Testis (tissue), 3 donors: ENCODE data around the gene SNX8. TPM values are rescaled to one million over a fixed set of nuclear protein-coding genes. Genes with fewer than 3 reads are reported as not detected.
A peak's percentile ranks its signal among the peaks of the same experiment; 100 is the strongest.

Experiments used
- DNase-seq: peaks from one replicate; pipeline ENCODE4 v3.0.0-alpha.2; 2019
- H3K27ac ChIP-seq, 2 donors: fragments of 200-600 bp; sonication (generic); one replicate each; pipeline ENCODE4 v1.5.1; 2019
- H3K27me3 ChIP-seq: fragments of 200-600 bp; sonication (generic); one replicate; pipeline ENCODE4 v1.5.1; 2019
- H3K36me3 ChIP-seq: fragments of 200-600 bp; sonication (generic); one replicate; pipeline ENCODE4 v1.5.1; 2017; ENCODE audit warnings: low read depth; ENCODE audit errors: missing control alignments
- H3K4me1 ChIP-seq: fragments of 200-600 bp; sonication (generic); one replicate; pipeline ENCODE4 v1.5.1; 2019
- H3K4me3 ChIP-seq, 2 donors: fragments of 200-600 bp; sonication (generic); one replicate each; pipeline ENCODE4 v1.5.1; 2017 to 2019
- H3K9me3 ChIP-seq: fragments of 200-600 bp; sonication (generic); one replicate; pipeline ENCODE4 v1.5.1; 2017
- CTCF ChIP-seq, 3 experiments: fragments of 450-650 bp in 2 of 3; fragments of 200-600 bp in 1 of 3; sonication (generic) in 1 of 3; IDR thresholded peaks; one replicate each; pipeline ENCODE4 v1.5.1; 2016 to 2019; ENCODE audit warnings: antibody characterized with exemption in 3 of 3, mild to moderate bottlenecking in 2 of 3, moderate library complexity in 1 of 3
- POLR2A ChIP-seq: fragments of 450-650 bp; IDR thresholded peaks from one replicate; pipeline ENCODE4 v1.6.1; 2017; ENCODE audit warnings: antibody characterized with exemption, mild to moderate bottlenecking, moderate library complexity
- WGBS, 2 donors: methylation state at CpG; one replicate each; pipeline ENCODE4 v1.1.5; 2018; 5-methylcytosine and 5-hydroxymethylcytosine counted together
- intact Hi-C: fragments of 100-400 bp; cut with DNase I; formaldehyde crosslinking; loops from one replicate; pipeline ENCODE4 v1.15.1; 2023; ENCODE audit warnings: low total_unique reads
- polyA plus RNA-seq: library from polyadenylated mRNA; stranded (reverse); fragments of 350-450 nt; fragmentation: Illumina TruSeq; extraction: RNeasy Lipid Tissue Mini Kit (QIAGEN cat#74804); gene quantifications from one replicate; pipeline ENCODE4 v1.2.3, GENCODE V29; 2014; ENCODE audit warnings: low read depth, low replicate concordance; ENCODE audit not compliant: insufficient read depth
- total RNA-seq, 2 donors: library from RNA; depleted of rRNA; stranded (reverse); fragments of >200 nt; gene quantifications; one replicate each; pipeline ENCODE4 v1.2.3, GENCODE V29; 2016

Gene SNX8
- total and polyA plus RNA-seq, 3 donors from 2014 or later = 50.9 to 90.8 (median 66.8) TPM

GRCh38 chr7:2287745-2288144 lies 26.5 kb downstream of the SNX8 start:
- TF ChIP-seq POLR2A (no peak), CTCF (IDR thresholded peaks at IDR 0.05) (no peak)
- 93 to 94% methylated on average over 8 of the region's 8 CpGs for WGBS, 2 donors
- intact Hi-C loops = no loop called here
- Histone ChIP-seq H3K36me3 (no peaks in the 10 kb centered on the region), H3K4me3 (no peak overlapping the region), H3K27me3 (no peaks in the 10 kb centered on the region), H3K27ac (no peak overlapping the region), H3K4me1 (peaks cover 6% of the 10 kb centered on the region), H3K9me3 (no peaks in the 10 kb centered on the region)
- DNase-seq = no peak

GRCh38 chr7:2283074-2283473 lies 31.2 kb downstream of the SNX8 start:
- intact Hi-C loops = no loop called here

GRCh38 chr7:2282185-2282751 lies 32.0 kb downstream of the SNX8 start:
- H3K27me3 ChIP-seq = no peaks in the 10 kb centered on the region
- H3K4me1 ChIP-seq = peaks cover 29% of the 10 kb centered on the region
- no peaks in the 10 kb centered on the region for H3K9me3 ChIP-seq
- H3K36me3 ChIP-seq = no peaks in the 10 kb centered on the region
- no peak overlapping the region for H3K4me3 ChIP-seq
- peak overlapping the region in 1 of 2 donors; percentile 48 for H3K27ac ChIP-seq
- intact Hi-C loops = no loop called here
- no peak for TF ChIP-seq CTCF (IDR thresholded peaks at IDR 0.05)
- no peak for TF ChIP-seq POLR2A
- 69 to 72% methylated on average over 14 of the region's 14 CpGs for WGBS, 2 donors
- peak; percentile 58 for DNase-seq

More at GRCh38 chr7:2283074-2283473, 31.2 kb downstream of the SNX8 start:
- no peak overlapping the region for H3K27ac ChIP-seq
- DNase-seq = no peak
- H3K9me3 ChIP-seq = no peaks in the 10 kb centered on the region
- H3K27me3 ChIP-seq = no peaks in the 10 kb centered on the region
- TF ChIP-seq POLR2A (no peak), CTCF (IDR thresholded peaks at IDR 0.05) (no peak)
- H3K36me3 ChIP-seq = no peaks in the 10 kb centered on the region
- no peak overlapping the region for H3K4me3 ChIP-seq
- WGBS, 2 donors = 95 to 96% methylated on average over 7 to 13 of the region's 20 CpGs
- peaks cover 29% of the 10 kb centered on the region for H3K4me1 ChIP-seq

GRCh38 chr7:2281541-2281940 lies 32.7 kb downstream of the SNX8 start:
- peak; percentile 73 for DNase-seq
- Histone ChIP-seq H3K27me3 (no peaks in the 10 kb centered on the region), H3K4me1 (peaks cover 29% of the 10 kb centered on the region), H3K4me3 (no peak overlapping the region), H3K36me3 (no peaks in the 10 kb centered on the region), H3K27ac (peak overlapping the region in 1 of 2 donors; percentile 48), H3K9me3 (no peaks in the 10 kb centered on the region)
- intact Hi-C loops = no loop called here
- WGBS, 2 donors = 40 to 57% methylated on average over 9 of the region's 9 CpGs
- TF ChIP-seq CTCF (IDR thresholded peaks at IDR 0.05) (no peak), POLR2A (no peak)

- no peaks in the 10 kb centered on the region for H3K36me3 ChIP-seq
- no peaks in the 10 kb centered on the region for H3K27me3 ChIP-seq
- 76 to 79% methylated on average over 2 of the region's 2 CpGs for WGBS, 2 donors
- no peak overlapping the region for H3K27ac ChIP-seq
- no peak for TF ChIP-seq CTCF (IDR thresholded peaks at IDR 0.05)
- H3K4me3 ChIP-seq = no peak overlapping the region
- intact Hi-C loops = no loop called here
- H3K4me1 ChIP-seq = peaks cover 26% of the 10 kb centered on the region
- H3K9me3 ChIP-seq = no peaks in the 10 kb centered on the region
- DNase-seq = no peak
These were observed 33.8 kb downstream of the SNX8 start for GRCh38 chr7:2280424-2280823.
